IMR-90 (cell line): ENCODE measurements around the gene AGXT2. TPM values are rescaled to one million over a fixed set of nuclear protein-coding genes. Genes with fewer than 3 reads are reported as not detected.

ENCODE experiments used
- ATAC-seq: fragments of 200-7000 bp; cut with Tn5 transposase; 2 replicates; pipeline ENCODE4 v1.9.1; 2020; ENCODE audit warnings: low read depth, mild to moderate bottlenecking, moderate library complexity
- BruUV-seq: library from RNA; stranded (reverse); fragments of 400-500 nt; replicated peaks from 2 replicates; lab custom pipeline; 2021; lab: Mats Ljungman, UMichigan
- CTCF ChIA-PET: fragments of 300-600 bp; formaldehyde crosslinking; extraction: SDS; loops from one replicate; lab custom pipeline; 2021; ENCODE audit warnings: antibody characterized with exemption; lab: Yijun Ruan, JAX
- POLR2A ChIA-PET: fragments of 300-600 bp; sonication (Branson Sonifier 250); formaldehyde crosslinking; loops from one replicate; lab custom pipeline; 2022; ENCODE audit warnings: antibody characterized with exemption; ENCODE audit not compliant: unreplicated experiment; lab: Charles Lee
- DNase-seq: peaks from one replicate; pipeline ENCODE4 v3.0.0; 2013
- H2AFZ ChIP-seq: replicated peaks from 2 replicates; pipeline ENCODE3; 2013; ENCODE audit warnings: low read length, mild to moderate bottlenecking; ENCODE audit not compliant: poor library complexity
- H2AK5ac ChIP-seq: 2 replicates; pipeline ENCODE4 v1.6.1; 2013; ENCODE audit warnings: low read depth, low read length, inconsistent platforms
- H2AK9ac ChIP-seq: replicated peaks from 2 replicates; pipeline ENCODE3; 2013; ENCODE audit warnings: mild to moderate bottlenecking, low read depth, low read length, moderate library complexity; ENCODE audit not compliant: poor library complexity
- H2BK120ac ChIP-seq: 2 replicates; pipeline ENCODE4 v1.6.1; 2013; ENCODE audit warnings: low read depth, low read length, inconsistent platforms
- H2BK15ac ChIP-seq: 3 replicates; pipeline ENCODE4 v1.6.1; 2013; ENCODE audit warnings: low read depth, low read length, inconsistent platforms
- H2BK20ac ChIP-seq: 2 replicates; pipeline ENCODE4 v1.6.1; 2013; ENCODE audit warnings: low read depth, mild to moderate bottlenecking, inconsistent platforms, low read length, moderate library complexity
- H2BK5ac ChIP-seq: 2 replicates; pipeline ENCODE4 v1.6.1; 2013; ENCODE audit warnings: mild to moderate bottlenecking, low read depth, low read length, inconsistent platforms; ENCODE audit not compliant: poor library complexity, severe bottlenecking
- H3K14ac ChIP-seq: replicated peaks from 2 replicates; pipeline ENCODE4 v1.6.1; 2013; ENCODE audit warnings: low read depth, low read length, inconsistent platforms
- H3K18ac ChIP-seq: 2 replicates; pipeline ENCODE4 v1.6.1; 2013; ENCODE audit warnings: low read depth, low read length, control low read depth
- H3K23ac ChIP-seq: 2 replicates; pipeline ENCODE4 v1.6.1; 2013; ENCODE audit warnings: low read depth, low read length, inconsistent platforms
- H3K27ac ChIP-seq: 2 replicates; pipeline ENCODE4 v1.5.1; 2013; ENCODE audit warnings: mild to moderate bottlenecking, control low read depth, low read length; ENCODE audit not compliant: insufficient read depth
- H3K27me3 ChIP-seq: 2 replicates; pipeline ENCODE4 v1.6.1; 2013; ENCODE audit warnings: low read length; ENCODE audit not compliant: control insufficient read depth, insufficient read depth
- H3K36me3 ChIP-seq: 2 replicates; pipeline ENCODE4 v1.6.1; 2013; ENCODE audit warnings: low read length, mixed read lengths; ENCODE audit not compliant: control insufficient read depth, insufficient read depth
- H3K4ac ChIP-seq: 2 replicates; pipeline ENCODE4 v1.6.1; 2013; ENCODE audit warnings: low read depth, low read length, inconsistent platforms
- H3K4me1 ChIP-seq: 2 replicates; pipeline ENCODE4 v1.6.1; 2013; ENCODE audit warnings: low read length, mixed read lengths; ENCODE audit not compliant: control insufficient read depth, insufficient read depth
- H3K4me2 ChIP-seq: 2 replicates; pipeline ENCODE4 v1.6.1; 2013; ENCODE audit warnings: low read depth, mild to moderate bottlenecking, control low read depth, low read length, moderate library complexity
- H3K4me3 ChIP-seq: 2 replicates; pipeline ENCODE4 v1.5.1; 2013; ENCODE audit warnings: low read depth, mild to moderate bottlenecking, control low read depth, low read length, moderate library complexity; ENCODE audit not compliant: insufficient read depth
- H3K56ac ChIP-seq: 2 replicates; pipeline ENCODE4 v1.6.1; 2013; ENCODE audit warnings: low read length, inconsistent platforms; ENCODE audit not compliant: insufficient read depth; ENCODE audit errors: extremely low read depth
- H3K79me1 ChIP-seq, 2 experiments: 2 replicates each; pipeline ENCODE4 v1.6.1; 2013; ENCODE audit warnings: low read length in 2 of 2, inconsistent platforms in 1 of 2, low read depth in 1 of 2
- H3K9ac ChIP-seq: 2 replicates; pipeline ENCODE4 v1.6.1; 2013; ENCODE audit warnings: low read depth, low read length, control low read depth
- H3K9me1 ChIP-seq: 2 replicates; pipeline ENCODE4 v1.6.1; 2013; ENCODE audit warnings: low read length, inconsistent platforms; ENCODE audit not compliant: insufficient read depth
- H3K9me3 ChIP-seq: 2 replicates; pipeline ENCODE4 v1.6.1; 2013; ENCODE audit warnings: low read length; ENCODE audit not compliant: control insufficient read depth, insufficient read depth
- H4K20me1 ChIP-seq: 2 replicates; pipeline ENCODE4 v1.6.1; 2013; ENCODE audit warnings: low read length, inconsistent platforms; ENCODE audit not compliant: insufficient read depth
- H4K5ac ChIP-seq: 2 replicates; pipeline ENCODE4 v1.6.1; 2013; ENCODE audit warnings: mild to moderate bottlenecking, low read depth, low read length, control low read depth
- H4K8ac ChIP-seq, 2 experiments: 2 replicates each; pipeline ENCODE4 v1.6.1; 2013; ENCODE audit warnings: low read depth in 2 of 2, low read length in 2 of 2, control low read depth in 1 of 2, inconsistent platforms in 1 of 2
- H4K91ac ChIP-seq: 2 replicates; pipeline ENCODE4 v1.6.1; 2013; ENCODE audit warnings: low read depth, low read length, inconsistent platforms; ENCODE audit not compliant: insufficient read depth
- CEBPB ChIP-seq: IDR thresholded peaks from 2 replicates; pipeline ENCODE4 v1.6.1; 2012; ENCODE audit warnings: low read depth, low read length, improper control_type of control experiment
- CHD1 ChIP-seq: IDR thresholded peaks from 2 replicates; pipeline ENCODE4 v1.6.1; 2012; ENCODE audit warnings: low read depth, low read length, improper control_type of control experiment
- CTCF ChIP-seq: conservative IDR thresholded peaks from 2 replicates; pipeline ENCODE4 v1.5.1; 2012; ENCODE audit warnings: mild to moderate bottlenecking, low read depth, low read length, improper control_type of control experiment
- FOS ChIP-seq: fragments of 150-350 bp; IDR thresholded peaks from 2 replicates; pipeline ENCODE4 v1.6.1; 2016; ENCODE audit warnings: low read depth, low read length
- MAFK ChIP-seq: IDR thresholded peaks from 2 replicates; pipeline ENCODE4 v1.6.1; 2012; ENCODE audit warnings: low read depth, low read length, improper control_type of control experiment
- MAZ ChIP-seq: IDR thresholded peaks from 2 replicates; pipeline ENCODE4 v1.6.1; 2012; ENCODE audit warnings: low read depth, mild to moderate bottlenecking, low read length, improper control_type of control experiment, moderate library complexity, borderline replicate concordance
- NFE2L2 ChIP-seq: fragments of 150-350 bp; IDR thresholded peaks from 2 replicates; pipeline ENCODE4 v1.6.1; 2016; ENCODE audit warnings: low read depth, mild to moderate bottlenecking, low read length
- POLR2A ChIP-seq: IDR thresholded peaks from 2 replicates; pipeline ENCODE4 v1.6.1; 2012; ENCODE audit warnings: mild to moderate bottlenecking, low read depth, low read length
- RAD21 ChIP-seq: IDR thresholded peaks from 2 replicates; pipeline ENCODE4 v1.6.1; 2012; ENCODE audit warnings: low read length, improper control_type of control experiment
- RCOR1 ChIP-seq: IDR thresholded peaks from 2 replicates; pipeline ENCODE4 v1.6.1; 2012; ENCODE audit warnings: mild to moderate bottlenecking, low read length, improper control_type of control experiment; ENCODE audit not compliant: insufficient replicate concordance
- SMC3 ChIP-seq: fragments of 150-350 bp; IDR thresholded peaks from 2 replicates; pipeline ENCODE4 v1.6.1; 2016; ENCODE audit warnings: low read depth, mild to moderate bottlenecking, antibody characterized with exemption, low read length, moderate library complexity
- USF2 ChIP-seq: fragments of 150-350 bp; IDR thresholded peaks from 2 replicates; pipeline ENCODE4 v1.6.1; 2017; ENCODE audit warnings: mild to moderate bottlenecking, antibody characterized with exemption, low read length, low read depth
- WGBS, 2 experiments: methylation state at CpG; one replicate each; pipeline versions ENCODE4 v1.1.5 to v1.1.7; 2013; ENCODE audit warnings: missing lambda C conversion rate in 2 of 2; ENCODE audit not compliant: insufficient read length in 1 of 2; ENCODE audit errors: extremely low coverage in 2 of 2; 5-methylcytosine and 5-hydroxymethylcytosine counted together
- dilution Hi-C: fragments of 300-500 bp; cut with HindIII; formaldehyde crosslinking; loops from one replicate; pipeline ENCODE4 v1.14.3; 2018; ENCODE audit warnings: low sequenced_read_pairs; ENCODE audit not compliant: unreplicated experiment
- in situ Hi-C: fragments of 300-500 bp; cut with MboI; formaldehyde crosslinking; loops from 3 replicates; pipeline ENCODE4 v1.14.3; 2019; ENCODE audit warnings: low sequenced_read_pairs, inconsistent platforms, mixed read lengths
- intact Hi-C: fragments of 100-400 bp; cut with micrococcal nuclease; formaldehyde crosslinking; loops from 2 replicates; pipeline ENCODE4 v1.10.0; 2022
- polyA plus RNA-seq, 3 experiments: library from polyadenylated mRNA; depleted of rRNA; stranded (reverse); fragments of >200 nt; gene quantifications; 2 replicates each; pipeline ENCODE4 v1.2.3, GENCODE V29; 2012; ENCODE audit warnings: low replicate concordance in 1 of 3
- total RNA-seq: library from RNA; depleted of rRNA; stranded (reverse); fragments of >200 nt; gene quantifications from 2 replicates; pipeline ENCODE4 v1.2.3, GENCODE V29; 2012

The AGXT2 gene
- total and polyA plus RNA-seq, 2 of the 4 experiments (the other 2 are of a cell fraction) = not detected

- Histone ChIP-seq H4K91ac (no peak overlapping the region), H4K8ac (no peak overlapping the region), H3K18ac (no peak overlapping the region), H3K9me1 (no peaks in the 10 kb centered on the region), H3K23ac (no peak overlapping the region), H3K27me3 (no peaks in the 10 kb centered on the region; the same call in 1 of the 2 replicates), H3K79me1 (no peaks in the 10 kb centered on the region), H2AFZ (no peak overlapping the region), H2AK5ac (no peak overlapping the region), H2BK120ac (no peak overlapping the region), H2BK20ac (no peak overlapping the region), H3K4me3 (no peak overlapping the region), H3K9me3 (peaks cover 14% of the 10 kb centered on the region), H2AK9ac (no peak overlapping the region), H3K4me1 (no peaks in the 10 kb centered on the region), H3K56ac (no peak overlapping the region), H3K27ac (no peak overlapping the region), H3K4ac (no peak overlapping the region), H4K5ac (no peak overlapping the region), H3K14ac (no peak overlapping the region), H2BK5ac (no peak overlapping the region), H3K36me3 (no peaks in the 10 kb centered on the region), H4K20me1 (no peaks in the 10 kb centered on the region), H3K9ac (no peak overlapping the region), H3K4me2 (no peak overlapping the region), H2BK15ac (no peak overlapping the region)
- DNase-seq (no peak), ATAC-seq (no peak)
- no CpG with 5 or more reads among the region's 1 CpG for WGBS, 2 experiments
- dilution Hi-C loops (no loop called here), in situ Hi-C loops (no loop called here), intact Hi-C loops (no loop called here)
- ChIA-PET CTCF (no interaction called here), POLR2A (no interaction called here)
- TF ChIP-seq CHD1 (no peak), FOS (no peak), SMC3 (no peak), USF2 (no peak), RAD21 (no peak), CTCF (no peak), CEBPB (no peak), MAZ (no peak), MAFK (no peak), RCOR1 (no peak), POLR2A (no peak), NFE2L2 (no peak)
- no TSS peak for BruUV-seq
Measured at GRCh38 chr5:34986965-34987364, 60.8 kb downstream of the AGXT2 start.
